ENCODE data around the gene NR6A1. TPM values are rescaled to one million over a fixed set of nuclear protein-coding genes. Genes with fewer than 3 reads are reported as not detected.

The NR6A1 gene
- total and polyA plus RNA-seq, 2 of the 8 experiments (the other 6 are each of a cell fraction or from before 2014, with no cell fraction given): 93.2 to 237 TPM

DNA sequence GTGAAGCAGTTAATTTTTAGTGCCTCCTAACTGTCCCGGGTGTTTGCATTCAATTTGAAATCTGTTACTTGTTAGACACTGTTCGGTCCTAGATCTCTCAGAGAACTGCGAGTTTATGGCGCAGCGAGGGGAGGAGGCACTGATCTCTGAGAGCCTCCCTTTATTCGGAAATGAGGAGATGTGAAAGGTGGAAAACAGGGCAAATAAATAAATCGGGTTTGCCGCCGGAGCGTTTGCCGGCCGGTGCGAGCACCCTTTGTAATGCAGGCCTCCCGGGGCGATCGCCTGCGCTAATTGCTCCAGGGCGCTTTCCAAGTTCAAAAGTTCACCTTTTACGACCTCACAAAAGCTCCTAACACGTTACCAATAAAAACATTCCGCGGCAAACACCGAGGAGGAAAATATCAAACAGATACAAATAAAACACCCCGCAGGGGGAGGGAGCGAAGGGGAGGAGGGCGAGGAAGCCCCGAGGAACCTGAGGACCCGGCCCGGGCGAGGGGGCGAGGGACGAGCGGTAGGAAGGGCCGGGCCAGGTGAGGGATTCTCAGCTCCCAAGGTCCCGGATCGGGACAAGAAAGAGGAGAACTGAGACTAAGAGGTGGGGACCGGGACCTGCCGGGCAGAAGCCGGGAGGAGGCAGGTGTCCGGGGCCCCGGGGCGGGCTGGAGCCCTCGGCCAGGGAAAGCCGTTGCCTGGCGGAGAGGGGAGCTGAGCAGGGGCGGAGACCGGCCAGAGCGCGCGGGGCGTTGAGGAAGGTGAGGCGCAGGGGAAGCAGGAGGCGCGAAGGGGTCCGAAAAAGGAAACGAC is 1.4 kb downstream of the NR6A1 start (continued):
- TF ChIP-seq, protein P1, sequence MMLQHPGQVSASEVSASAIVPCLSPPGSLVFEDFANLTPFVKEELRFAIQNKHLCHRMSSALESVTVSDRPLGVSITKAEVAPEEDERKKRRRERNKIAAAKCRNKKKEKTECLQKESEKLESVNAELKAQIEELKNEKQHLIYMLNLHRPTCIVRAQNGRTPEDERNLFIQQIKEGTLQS (IDR thresholded peaks at IDR 0.05; ENCODE audit: insufficient read depth, low read depth, low read length): no peak
- TF ChIP-seq CEBPB (IDR thresholded peaks at IDR 0.05; ENCODE audit: low read depth, low read length): no peak; the same call in 1 of the 2 replicates
- TF ChIP-seq RFX5 (IDR thresholded peaks at IDR 0.05; ENCODE audit: borderline replicate concordance, low read depth, low read length): no peak
- TF ChIP-seq JUND (IDR thresholded peaks at IDR 0.05; ENCODE audit: low read length): no peak
- TF ChIP-seq TCF12 (IDR thresholded peaks at IDR 0.05; ENCODE audit: low read depth, low read length): no peak
- TF ChIP-seq TAF1 (IDR thresholded peaks at IDR 0.05; ENCODE audit: low read depth, low read length): no peak
- no peak for TF ChIP-seq KDM5A (IDR thresholded peaks at IDR 0.05; ENCODE audit: low read length)
- TF ChIP-seq SRF (IDR thresholded peaks at IDR 0.05; ENCODE audit: low read depth, low read length): no peak
- TF ChIP-seq SP1 (IDR thresholded peaks at IDR 0.05; ENCODE audit: low read depth, low read length): no peak
- TF ChIP-seq PHF8 (conservative IDR thresholded peaks at IDR 0.05; ENCODE audit: low read depth, low read length): no peak
- TF ChIP-seq TBP (IDR thresholded peaks at IDR 0.05; ENCODE audit: low read depth, low read length): no peak
- TF ChIP-seq RXRA (IDR thresholded peaks at IDR 0.05; ENCODE audit: insufficient read depth, low read depth, low read length): peak; percentile 88; the same call in 1 of the 2 replicates
- peak; percentile 49; the same call in 1 of the 2 replicates for TF ChIP-seq POU5F1 (IDR thresholded peaks at IDR 0.05; ENCODE audit: low read depth, low read length)
- no peak for TF ChIP-seq NANOG (IDR thresholded peaks at IDR 0.05; ENCODE audit: insufficient read depth, low read depth, low read length, poor library complexity, severe bottlenecking)
- TF ChIP-seq EP300 (IDR thresholded peaks at IDR 0.05; ENCODE audit: borderline replicate concordance in 1 of 2, low read depth in 2 of 2, low read length in 2 of 2): no peak
- TF ChIP-seq CBX5 (IDR thresholded peaks at IDR 0.05; ENCODE audit: low read depth, low read length): no peak
- TF ChIP-seq ASH2L (IDR thresholded peaks at IDR 0.05; ENCODE audit: low read length): peak; percentile 80
- TF ChIP-seq SAP30 (IDR thresholded peaks at IDR 0.05; ENCODE audit: insufficient read depth, insufficient replicate concordance, low read length): peak; percentile 28
- no peak for TF ChIP-seq CHD2 (IDR thresholded peaks at IDR 0.05; ENCODE audit: low read length)
- no peak for TF ChIP-seq POLR2AphosphoS5 (IDR thresholded peaks at IDR 0.05; ENCODE audit: low read depth, low read length)

Data from H1 (cell line).